Keratinocyte (primary cell): ENCODE data around the gene INPP5E. TPM values are rescaled to one million over a fixed set of nuclear protein-coding genes. Genes with fewer than 3 reads are reported as not detected.

Source experiments
- DNase-seq: peaks from one replicate; pipeline ENCODE4 v3.0.0-alpha.2; 2011; ENCODE audit warnings: low read depth, missing footprints, low spot score
- FAIRE-seq: peaks from 2 replicates; lab custom pipeline; 2011; peaks lifted over from hg19 to GRCh38; lab: Jason Lieb, UNC
- H2AFZ ChIP-seq: 2 replicates; pipeline ENCODE4 v1.6.0; 2012; ENCODE audit warnings: low read length, control low read depth, inconsistent platforms; ENCODE audit not compliant: control insufficient read depth
- H3K27ac ChIP-seq: 2 replicates; pipeline ENCODE4 v1.5.1; 2011; ENCODE audit warnings: low read length; ENCODE audit not compliant: control insufficient read depth, insufficient read depth
- H3K27me3 ChIP-seq: 3 replicates; pipeline ENCODE4 v1.6.0; 2011; ENCODE audit warnings: low read length; ENCODE audit not compliant: control insufficient read depth, insufficient read depth; ENCODE audit errors: extremely low read depth
- H3K36me3 ChIP-seq, 2 experiments: 2 replicates in 1 of 2; 3 replicates in 1 of 2; pipeline ENCODE4 v1.5.1; 2011; ENCODE audit warnings: low read length in 2 of 2, mild to moderate bottlenecking in 1 of 2; ENCODE audit not compliant: control insufficient read depth in 2 of 2, insufficient read depth in 2 of 2; ENCODE audit errors: extremely low read depth in 1 of 2
- H3K4me1 ChIP-seq: 3 replicates; pipeline ENCODE4 v1.5.1; 2011; ENCODE audit warnings: low read length; ENCODE audit not compliant: control insufficient read depth, insufficient read depth; ENCODE audit errors: extremely low read depth
- H3K4me2 ChIP-seq: 3 replicates; pipeline ENCODE4 v1.6.0; 2011; ENCODE audit warnings: low read depth, low read length; ENCODE audit not compliant: control insufficient read depth, insufficient read depth; ENCODE audit errors: extremely low read depth
- H3K4me3 ChIP-seq, 3 experiments: fragments of 200-600 bp in 1 of 3; sonication (generic) in 1 of 3; 2 replicates in 2 of 3; 3 replicates in 1 of 3; pipeline ENCODE4 v1.5.1; 2011 to 2016; ENCODE audit warnings: low read length in 3 of 3, mild to moderate bottlenecking in 3 of 3, control low read depth in 2 of 3, inconsistent platforms in 1 of 3, low read depth in 1 of 3, mixed read lengths in 1 of 3, mixed run types in 1 of 3, moderate library complexity in 1 of 3; ENCODE audit not compliant: control insufficient read depth in 2 of 3, insufficient read depth in 2 of 3; ENCODE audit errors: extremely low read depth in 1 of 3
- H3K79me2 ChIP-seq: 2 replicates; pipeline ENCODE4 v1.6.0; 2012; ENCODE audit warnings: low read length; ENCODE audit not compliant: control insufficient read depth, insufficient read depth
- H3K9ac ChIP-seq: 3 replicates; pipeline ENCODE4 v1.6.0; 2011; ENCODE audit warnings: low read length; ENCODE audit not compliant: control insufficient read depth, insufficient read depth; ENCODE audit errors: extremely low read depth
- H3K9me1 ChIP-seq: 3 replicates; pipeline ENCODE4 v1.6.0; 2011; ENCODE audit warnings: low read length; ENCODE audit not compliant: control insufficient read depth, insufficient read depth; ENCODE audit errors: extremely low read depth
- H3K9me3 ChIP-seq: 2 replicates; pipeline ENCODE4 v1.5.1; 2012; ENCODE audit warnings: low read depth, low read length; ENCODE audit not compliant: control insufficient read depth
- H4K20me1 ChIP-seq: 3 replicates; pipeline ENCODE4 v1.6.0; 2011; ENCODE audit warnings: low read length; ENCODE audit not compliant: control insufficient read depth, insufficient read depth; ENCODE audit errors: extremely low read depth
- CTCF ChIP-seq, 3 experiments: IDR thresholded peaks in 1 of 3; conservative IDR thresholded peaks in 1 of 3; optimal IDR thresholded peaks in 1 of 3; 2 replicates in 2 of 3; 3 replicates in 1 of 3; pipeline versions ENCODE3 to v1.5.1; 2011; ENCODE audit warnings: low read length in 3 of 3, mild to moderate bottlenecking in 3 of 3, moderate library complexity in 2 of 3, control low read depth in 1 of 3, inconsistent platforms in 1 of 3; ENCODE audit not compliant: insufficient read depth in 2 of 3; ENCODE audit errors: extremely low read depth in 1 of 3
- EZH2 ChIP-seq: IDR thresholded peaks from one replicate; pipeline ENCODE4 v1.6.1; 2012; ENCODE audit warnings: inconsistent platforms, mild to moderate bottlenecking, low read length, moderate library complexity
- dilution Hi-C: fragments of 300-500 bp; cut with MboI; formaldehyde crosslinking; loops from one replicate; pipeline ENCODE4 v1.7.0; 2020; ENCODE audit warnings: low sequenced_read_pairs; ENCODE audit not compliant: extremely low pct_ligation_motif_present
- polyA plus RNA-seq, 5 experiments: library from polyadenylated mRNA; depleted of rRNA in 3 of 5; stranded (reverse) in 3 of 5; stranded (forward) in 1 of 5; unstranded in 1 of 5; fragments of >200 nt; gene quantifications; 1 replicate in 1 of 5; 2 replicates in 3 of 5; 3 replicates in 1 of 5; pipeline versions ENCODE4 v1.2.1 to v1.2.3, GENCODE V29; 2011 to 2012; ENCODE audit warnings: missing spikeins in 2 of 5, low read depth in 1 of 5, low replicate concordance in 1 of 5

The INPP5E gene
- polyA plus RNA-seq, 1 donor (not counting 4 experiments of a cell fraction or from before 2014, with no cell fraction given), result 4.4 TPM

GRCh38 chr9:136483589-136484152 is 44.0 kb upstream of the INPP5E start:
- peaks cover 38% of the 10 kb centered on the region for H3K79me2 ChIP-seq
- H3K36me3 ChIP-seq, result peaks cover 3 to 9% of the 10 kb centered on the region in 2 experiments
- H3K4me3 ChIP-seq, result peak overlapping the region; percentile 68 to 79 (median 78)
- peak overlapping the region; percentile 90 for H3K4me2 ChIP-seq
- dilution Hi-C loops, result no loop called here
- no peaks in the 10 kb centered on the region for H3K9me3 ChIP-seq
- no peak for TF ChIP-seq CTCF (optimal IDR thresholded peaks at IDR 0.05 in 1 of 3, IDR thresholded peaks at IDR 0.05 in 1 of 3, conservative IDR thresholded peaks at IDR 0.05 in 1 of 3; ENCODE audit: extremely low read depth in 1 of 3, insufficient read depth in 2 of 3, low read length in 3 of 3)
- no peak for FAIRE-seq
- H4K20me1 ChIP-seq, result peaks cover 13% of the 10 kb centered on the region
- peak overlapping the region; percentile 96 for H3K27ac ChIP-seq
- peaks cover 17% of the 10 kb centered on the region for H3K4me1 ChIP-seq
- H3K9ac ChIP-seq, result peak overlapping the region; percentile 93
- H3K9me1 ChIP-seq, result no peaks in the 10 kb centered on the region
- peak; percentile 44 for DNase-seq
- H2AFZ ChIP-seq, result peak overlapping the region; percentile 93
- H3K27me3 ChIP-seq, result no peaks in the 10 kb centered on the region

- peak; percentile 91 for DNase-seq
- H3K9me1 ChIP-seq, result no peaks in the 10 kb centered on the region
- H3K27ac ChIP-seq, result peak within 1 kb of the TSS; percentile 96
- peak within 1 kb of the TSS; percentile 97 for H3K9ac ChIP-seq
- FAIRE-seq, result no peak
- TF ChIP-seq EZH2 (no peak), CTCF (optimal IDR thresholded peaks at IDR 0.05 in 1 of 3, IDR thresholded peaks at IDR 0.05 in 1 of 3, conservative IDR thresholded peaks at IDR 0.05 in 1 of 3; ENCODE audit: extremely low read depth in 1 of 3, insufficient read depth in 2 of 3, low read length in 3 of 3) (no peak)
- H4K20me1 ChIP-seq, result peaks cover 17% of the 10 kb centered on the region
- peak within 1 kb of the TSS; percentile 78 to 92 (median 83) for H3K4me3 ChIP-seq
- H3K4me1 ChIP-seq, result peaks cover 17% of the 10 kb centered on the region
- peak within 1 kb of the TSS; percentile 95 for H3K4me2 ChIP-seq
- H3K9me3 ChIP-seq, result no peaks in the 10 kb centered on the region
- H3K79me2 ChIP-seq, result peaks cover 44% of the 10 kb centered on the region
- dilution Hi-C loops, result no loop called here
- peak within 1 kb of the TSS; percentile 93 for H2AFZ ChIP-seq
- H3K27me3 ChIP-seq, result no peaks in the 10 kb centered on the region
- peaks cover 3 to 9% of the 10 kb centered on the region in 2 experiments for H3K36me3 ChIP-seq
Observed at GRCh38 chr9:136482793-136483588, 43.3 kb upstream of the INPP5E start, which contains the start of gene SEC16A. SEC16A (minus strand) TSS chr9:136483040; CDS start chr9:136477615, 5,425 bp downstream.
